SK-N-SH (cell line): ENCODE measurements around the gene HOXB2. TPM values are rescaled to one million over a fixed set of nuclear protein-coding genes. Genes with fewer than 3 reads are reported as not detected.

ENCODE experiments used
- CTCF ChIA-PET: fragments of 300-600, 350-600 bp; formaldehyde crosslinking; extraction: SDS; loops from one replicate; lab custom pipeline; 2021; lab: Yijun Ruan, JAX
- POLR2A ChIA-PET: fragments of 350-600 bp; sonication (Branson Sonifier 250); formaldehyde crosslinking; extraction: SDS; loops from one replicate; lab custom pipeline; 2020; ENCODE audit warnings: antibody characterized with exemption, inconsistent platforms; lab: Yijun Ruan, JAX
- DNase-seq: peaks from one replicate; pipeline ENCODE4 v3.0.0; 2012
- H2AFZ ChIP-seq: fragments of 200-600 bp; sonication (generic); 2 replicates; pipeline ENCODE4 v1.8.1; 2016; ENCODE audit warnings: antibody characterized with exemption, mild to moderate bottlenecking, low read depth
- H3F3A ChIP-seq: fragments of 200-600 bp; sonication (generic); replicated peaks from 2 replicates; pipeline ENCODE3; 2016; ENCODE audit warnings: antibody characterized with exemption, mild to moderate bottlenecking; ENCODE audit not compliant: insufficient read depth
- H3K27ac ChIP-seq, 2 experiments: fragments of 200-500 bp in 1 of 2; fragments of 200-600 bp in 1 of 2; sonication (Bioruptor generic) in 1 of 2; sonication (generic), shearing (Covaris generic) in 1 of 2; 2 replicates each; pipeline versions ENCODE4 v1.5.1 to v1.6.1; 2014 to 2016; ENCODE audit warnings: low read depth in 2 of 2, inconsistent platforms in 1 of 2, low read length in 1 of 2, mild to moderate bottlenecking in 1 of 2, mixed read lengths in 1 of 2
- H3K27me3 ChIP-seq: fragments of 200-600 bp; sonication (generic), shearing (Covaris generic); 2 replicates; pipeline ENCODE4 v1.6.1; 2016; ENCODE audit warnings: mixed run types; ENCODE audit not compliant: insufficient read depth
- H3K36me3 ChIP-seq, 2 experiments: fragments of 200-500 bp in 1 of 2; fragments of 200-600 bp in 1 of 2; sonication (Bioruptor generic) in 1 of 2; sonication (generic) in 1 of 2; replicated peaks in 1 of 2; 2 replicates each; pipeline versions ENCODE3 to v1.5.1; 2014 to 2016; ENCODE audit warnings: low read length in 1 of 2, mild to moderate bottlenecking in 1 of 2; ENCODE audit not compliant: insufficient read depth in 2 of 2, control insufficient read depth in 1 of 2
- H3K4me1 ChIP-seq, 2 experiments: fragments of 200-500 bp in 1 of 2; fragments of 200-600 bp in 1 of 2; sonication (Bioruptor generic) in 1 of 2; sonication (generic), shearing (Covaris generic) in 1 of 2; 2 replicates each; pipeline versions ENCODE4 v1.5.1 to v1.6.1; 2014 to 2016; ENCODE audit warnings: low read depth in 1 of 2, low read length in 1 of 2, mixed run types in 1 of 2; ENCODE audit not compliant: insufficient read depth in 2 of 2, control insufficient read depth in 1 of 2
- H3K4me2 ChIP-seq: fragments of 200-600 bp; sonication (generic), shearing (Covaris generic); 2 replicates; pipeline ENCODE4 v1.6.1; 2017; ENCODE audit warnings: mixed run types
- H3K4me3 ChIP-seq, 2 experiments: fragments of 200-500 bp in 1 of 2; fragments of 200-600 bp in 1 of 2; sonication (Bioruptor generic) in 1 of 2; sonication (generic), shearing (Covaris generic) in 1 of 2; 2 replicates each; pipeline versions ENCODE4 v1.5.1 to v1.8.1; 2014 to 2016; ENCODE audit warnings: low read depth in 2 of 2, inconsistent platforms in 1 of 2, low read length in 1 of 2, mild to moderate bottlenecking in 1 of 2, mixed read lengths in 1 of 2, moderate library complexity in 1 of 2
- H3K79me2 ChIP-seq: fragments of 200-600 bp; sonication (generic); 2 replicates; pipeline ENCODE4 v1.8.1; 2017; ENCODE audit warnings: mild to moderate bottlenecking; ENCODE audit not compliant: insufficient read depth
- H3K9ac ChIP-seq: fragments of 200-600 bp; sonication (generic); 2 replicates; pipeline ENCODE4 v1.6.1; 2017; ENCODE audit warnings: mixed run types
- H3K9me2 ChIP-seq: fragments of 200-600 bp; sonication (generic); 2 replicates; pipeline ENCODE4 v1.6.1; 2017; ENCODE audit warnings: mixed run types
- H3K9me3 ChIP-seq: fragments of 200-600 bp; sonication (generic); 2 replicates; pipeline ENCODE4 v1.6.1; 2017; ENCODE audit warnings: mixed run types, mild to moderate bottlenecking, moderate library complexity
- H4K20me1 ChIP-seq: fragments of 200-600 bp; sonication (generic); 2 replicates; pipeline ENCODE4 v1.6.1; 2017; ENCODE audit warnings: mild to moderate bottlenecking, mixed run types; ENCODE audit not compliant: insufficient read depth
- ELF1 ChIP-seq: IDR thresholded peaks from 2 replicates; pipeline ENCODE4 v1.4.0; 2012
- EP300 ChIP-seq, 2 experiments: IDR thresholded peaks; 2 replicates each; pipeline versions ENCODE4 v1.4.0 to v1.6.1; 2012; ENCODE audit warnings: borderline replicate concordance in 1 of 2, low read depth in 1 of 2, low read length in 1 of 2
- FOSL2 ChIP-seq: IDR thresholded peaks from 2 replicates; pipeline ENCODE4 v1.4.0; 2012; ENCODE audit warnings: low read depth, mild to moderate bottlenecking, moderate library complexity, borderline replicate concordance
- FOXJ3 ChIP-seq: sonication (generic); formaldehyde crosslinking; IDR thresholded peaks from 2 replicates; pipeline ENCODE4 v1.5.1; 2020; ENCODE audit warnings: mild to moderate bottlenecking, missing genetic modification reagents
- FOXM1 ChIP-seq: IDR thresholded peaks from 2 replicates; pipeline ENCODE4 v1.4.0; 2012; ENCODE audit warnings: low read depth, mild to moderate bottlenecking
- IRF3 ChIP-seq: fragments of 150-350 bp; IDR thresholded peaks from 2 replicates; pipeline ENCODE4 v1.6.1; 2016; ENCODE audit warnings: mild to moderate bottlenecking, low read depth, low read length
- MAX ChIP-seq: IDR thresholded peaks from 2 replicates; pipeline ENCODE4 v1.4.0; 2012; ENCODE audit warnings: low read depth
- NFIC ChIP-seq: IDR thresholded peaks from 2 replicates; pipeline ENCODE4 v1.4.0; 2012; ENCODE audit warnings: borderline replicate concordance
- NRF1 ChIP-seq: IDR thresholded peaks from 2 replicates; pipeline ENCODE4 v1.6.1; 2012; ENCODE audit warnings: low read depth, mild to moderate bottlenecking, low read length
- PBX3 ChIP-seq: IDR thresholded peaks from 2 replicates; pipeline ENCODE4; 2012
- POLR2AphosphoS5 ChIP-seq: IDR thresholded peaks from 2 replicates; pipeline ENCODE4 v1.6.1; 2012; ENCODE audit warnings: low read depth, low read length
- REST ChIP-seq: IDR thresholded peaks from 2 replicates; pipeline ENCODE4 v1.6.1; 2012; ENCODE audit warnings: mild to moderate bottlenecking, low read depth, low read length, moderate library complexity
- RXRA ChIP-seq: IDR thresholded peaks from 2 replicates; pipeline ENCODE4 v1.4.0; 2012; ENCODE audit warnings: low read depth, mild to moderate bottlenecking, borderline replicate concordance
- TCF12 ChIP-seq: IDR thresholded peaks from 2 replicates; pipeline ENCODE4 v1.4.0; 2012
- USF2 ChIP-seq: fragments of 150-350 bp; IDR thresholded peaks from 2 replicates; pipeline ENCODE4 v1.6.1; 2017; ENCODE audit warnings: antibody characterized with exemption, low read length, low read depth, borderline replicate concordance
- ZBTB33 ChIP-seq: IDR thresholded peaks from 2 replicates; pipeline ENCODE4 v1.4.0; 2012; ENCODE audit warnings: low read depth, borderline replicate concordance
- WGBS: methylation state at CpG from one replicate; pipeline ENCODE4 v1.1.6; 2017; ENCODE audit warnings: low lambda C conversion rate; 5-methylcytosine and 5-hydroxymethylcytosine counted together
- polyA plus RNA-seq, 3 experiments: library from polyadenylated mRNA; depleted of rRNA; stranded (reverse); fragments of >200 nt; gene quantifications; 2 replicates each; pipeline ENCODE4 v1.2.3, GENCODE V29; 2012

Gene HOXB2
- polyA plus RNA-seq, 1 of the 3 experiments (the other 2 are of a cell fraction): 1.9 TPM

- H4K20me1 ChIP-seq: no peaks in the 10 kb centered on the region
- no peak overlapping the region for H3K4me3 ChIP-seq
- H3K27me3 ChIP-seq: peaks cover 98% of the 10 kb centered on the region
- no peak overlapping the region for H2AFZ ChIP-seq
- H3K9me3 ChIP-seq: no peaks in the 10 kb centered on the region
- peaks cover 2 to 7% of the 10 kb centered on the region in 2 experiments; a peak in 1 of 4 replicates for H3K4me1 ChIP-seq
- ChIA-PET POLR2A (no interaction called here), CTCF (interaction anchor here (0.8 to 3.3 kb wide), 6 partner anchors 19 to 618 kb away, joined by 3 to 20 read pairs (median 3); partner anchors contain the start of gene CDK5RAP3)
- H3K9me2 ChIP-seq: no peaks in the 10 kb centered on the region
- no peak overlapping the region for H3K27ac ChIP-seq
- no peak overlapping the region for H3K9ac ChIP-seq
- peaks cover 2% of the 10 kb centered on the region for H3F3A ChIP-seq
- H3K79me2 ChIP-seq: no peaks in the 10 kb centered on the region
- H3K36me3 ChIP-seq: no peaks in the 10 kb centered on the region
- H3K4me2 ChIP-seq: no peak overlapping the region
- 12% methylated on average over 10 of the region's 10 CpGs for WGBS
- DNase-seq: no peak
- TF ChIP-seq PBX3 (no peak), FOSL2 (no peak), POLR2AphosphoS5 (no peak), NRF1 (no peak), REST (no peak), NFIC (no peak), FOXM1 (no peak), ZBTB33 (no peak), ELF1 (no peak), MAX (no peak), IRF3 (no peak), FOXJ3 (no peak), USF2 (no peak), EP300 (IDR thresholded peaks at IDR 0.05; ENCODE audit: borderline replicate concordance in 1 of 2, low read depth in 1 of 2, low read length in 1 of 2) (no peak), TCF12 (no peak), RXRA (no peak)
These were observed 44.3 kb upstream of the HOXB2 start for GRCh38 chr17:48589060-48589830.
